Activated CD4-positive, alpha-beta T cell treated with anti-CD3 and anti-CD28 coated beads, Interleukin-2, amount 50 U/mL, for 4 hours (primary cell): Measurements from ENCODE around the gene TSC2.
A peak's percentile ranks its signal among the peaks of the same experiment; 100 is the strongest.

ENCODE experiments used
- DNase-seq, 2 experiments: peaks; one replicate each; pipeline ENCODE4 v3.0.0-alpha.2; 2020

The TSC2 gene

DNA sequence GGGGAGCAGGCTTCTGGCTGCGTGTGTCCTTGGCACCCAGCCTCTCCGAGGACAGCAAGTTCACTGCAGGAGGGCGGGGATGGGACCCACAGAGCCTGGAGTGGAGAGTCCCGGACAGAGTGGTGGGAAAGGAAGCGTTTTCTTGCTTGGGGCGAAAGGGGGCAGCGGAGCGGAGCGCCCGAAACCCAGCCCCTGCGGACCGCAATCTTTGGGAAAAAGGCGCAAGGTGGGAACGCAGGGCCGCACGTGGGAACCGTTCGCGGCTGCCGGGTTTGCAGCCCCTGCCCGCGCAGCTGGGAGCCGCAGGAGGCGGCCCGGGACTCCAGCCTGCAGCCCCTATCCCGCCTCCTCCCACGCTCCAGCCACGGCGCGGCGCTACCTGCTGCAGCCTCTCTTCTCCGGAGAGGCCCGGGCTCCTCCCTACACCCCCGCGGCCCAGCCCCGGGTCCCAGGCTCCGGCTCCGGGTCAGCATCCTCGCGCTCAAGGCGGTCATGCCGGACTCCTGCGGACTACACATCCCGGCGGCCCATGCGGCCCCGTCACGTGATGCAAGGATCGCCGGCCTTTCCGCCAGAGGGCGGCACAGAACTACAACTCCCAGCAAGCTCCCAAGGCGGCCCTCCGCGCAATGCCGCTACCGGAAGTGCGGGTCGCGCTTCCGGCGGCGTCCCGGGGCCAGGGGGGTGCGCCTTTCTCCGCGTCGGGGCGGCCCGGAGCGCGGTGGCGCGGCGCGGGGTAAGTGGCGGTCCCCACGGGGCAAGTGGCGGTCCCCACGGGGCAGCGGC, at the start of gene TSC2, which contains the start of gene NTHL1:
TSC2 (plus strand) TSS at position 656 of the 786 bp plus-strand sequence. CDS start 631 bp downstream, outside the sequence.
NTHL1 (minus strand) TSS at position 505 of the 786 bp plus-strand sequence; CDS start at position 494, 11 bp downstream.
- DNase-seq: peak; percentile 85 to 87

DNA sequence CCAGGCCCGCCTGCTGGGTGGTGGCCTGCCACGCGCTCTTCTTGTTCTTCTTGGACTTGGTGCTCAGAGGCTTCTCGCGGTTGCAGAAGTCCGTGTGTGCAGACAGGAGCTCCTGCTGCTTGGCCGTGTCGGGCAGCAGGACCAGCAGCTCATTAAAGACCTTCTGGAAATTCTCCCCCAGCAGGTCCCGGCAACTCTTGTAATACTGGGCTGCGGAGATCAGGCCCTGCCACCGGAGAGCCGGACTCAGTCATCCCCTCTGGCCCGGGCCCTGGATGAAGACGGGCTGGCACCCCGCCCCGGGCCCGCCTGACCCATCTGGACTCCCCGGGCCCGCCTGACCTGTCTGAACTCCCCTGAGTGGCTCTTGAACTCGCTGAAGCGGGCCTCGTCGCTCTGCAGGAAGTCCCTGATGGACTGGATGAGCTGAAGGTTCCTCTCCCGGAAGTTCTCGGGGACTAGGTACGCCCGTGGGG, 49.4 kb upstream of the TSC2 start:
- DNase-seq: no peak

DNA sequence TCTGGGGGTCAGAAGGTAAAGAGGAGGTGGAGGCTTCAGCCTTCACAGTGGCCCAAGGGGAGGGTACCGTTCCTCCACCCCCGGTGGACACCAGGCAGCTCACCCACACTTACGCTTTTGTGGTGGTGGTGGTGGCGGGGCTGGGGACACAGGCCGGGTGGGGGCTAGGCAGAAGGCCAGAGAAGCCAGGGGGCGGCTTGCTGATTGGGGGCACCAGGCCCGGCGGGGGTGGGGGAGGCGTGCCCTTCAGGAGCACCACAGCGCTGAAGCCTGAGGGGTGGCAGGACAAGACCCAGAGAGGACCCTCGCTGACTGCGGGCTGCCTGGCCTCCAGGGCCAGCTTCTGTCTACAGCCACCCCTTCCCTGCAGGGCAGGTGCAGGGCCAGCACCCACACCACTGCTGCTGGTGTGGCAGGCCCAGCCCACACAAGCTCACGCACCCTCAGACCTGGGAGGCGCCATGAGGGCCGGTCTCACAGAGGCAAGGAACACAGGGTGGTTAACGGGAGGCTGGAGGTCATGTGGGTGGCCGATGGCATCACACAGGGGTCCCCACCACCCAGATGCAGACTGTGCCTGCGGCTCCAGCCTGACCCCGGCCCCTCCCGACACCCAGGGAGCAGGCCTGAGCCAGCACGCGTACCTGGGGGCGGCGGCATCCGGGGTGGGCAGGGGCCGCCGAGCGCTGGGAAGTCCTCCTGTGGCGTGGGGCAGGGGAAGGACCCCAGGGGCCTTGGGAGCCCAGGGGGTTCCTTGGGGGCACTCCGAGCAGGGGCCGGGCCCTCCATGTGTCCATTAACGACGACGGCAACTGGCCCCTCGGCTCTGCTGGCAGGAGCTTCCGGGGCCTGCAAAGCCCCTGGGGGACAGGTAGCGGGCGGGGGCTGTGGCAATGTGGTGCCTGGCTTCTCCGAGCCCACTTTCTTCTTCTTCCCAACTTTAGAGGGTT, 48.7 kb upstream of the TSC2 start:
- no peak for DNase-seq

DNA sequence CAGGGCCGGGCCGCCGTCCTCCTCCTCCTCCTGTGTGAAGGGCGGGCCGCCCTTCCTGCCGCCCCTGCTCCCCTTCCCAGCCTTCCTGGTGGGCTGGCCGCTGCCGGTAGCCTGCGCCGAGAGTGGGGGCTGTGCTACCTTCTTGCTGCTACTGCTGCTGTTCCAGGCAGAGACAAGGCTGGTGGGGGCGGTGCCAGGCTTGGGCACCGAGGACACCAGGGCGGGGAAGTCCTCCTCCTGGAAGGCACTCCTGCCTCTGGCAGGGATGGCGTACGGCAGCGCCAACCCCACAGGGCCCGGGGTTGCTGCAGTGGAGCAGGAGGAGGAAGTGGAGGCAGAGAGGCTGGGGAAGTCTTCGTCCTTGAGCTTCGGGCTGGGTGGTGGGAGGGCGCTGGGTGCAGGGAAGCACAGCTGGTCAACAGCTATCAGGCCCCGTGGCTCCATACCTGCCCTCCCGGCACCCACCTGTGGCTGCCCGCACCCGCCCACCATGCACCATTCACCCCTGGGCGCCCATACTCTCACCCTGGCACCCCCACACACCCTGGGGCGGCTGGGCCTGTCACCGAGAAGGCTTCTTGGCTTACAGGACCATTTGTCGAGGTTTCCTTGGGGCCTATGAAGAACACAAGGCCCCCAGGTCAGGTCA, 47.8 kb upstream of the TSC2 start:
- DNase-seq: no peak

DNA sequence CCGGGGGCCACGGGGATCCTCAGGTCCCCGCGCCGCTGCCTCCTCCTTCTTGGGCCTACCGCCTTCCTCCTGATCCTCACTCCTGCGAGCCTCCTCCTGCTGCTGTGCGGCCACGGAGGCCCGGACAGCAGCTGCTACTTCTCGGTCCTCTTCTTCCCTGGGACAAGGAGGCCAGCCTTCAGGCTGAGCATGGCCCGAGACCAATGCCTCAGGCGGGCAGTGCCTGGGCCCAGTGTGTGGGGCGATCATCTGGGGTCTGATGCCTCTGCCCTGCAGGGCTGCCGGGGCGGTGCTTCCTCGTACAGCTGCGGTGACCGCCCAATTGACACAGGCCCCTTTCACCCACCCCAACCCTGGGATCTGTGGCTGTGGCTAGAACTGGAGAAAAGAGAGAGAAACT, 46.8 kb upstream of the TSC2 start:
- no peak for DNase-seq

DNA sequence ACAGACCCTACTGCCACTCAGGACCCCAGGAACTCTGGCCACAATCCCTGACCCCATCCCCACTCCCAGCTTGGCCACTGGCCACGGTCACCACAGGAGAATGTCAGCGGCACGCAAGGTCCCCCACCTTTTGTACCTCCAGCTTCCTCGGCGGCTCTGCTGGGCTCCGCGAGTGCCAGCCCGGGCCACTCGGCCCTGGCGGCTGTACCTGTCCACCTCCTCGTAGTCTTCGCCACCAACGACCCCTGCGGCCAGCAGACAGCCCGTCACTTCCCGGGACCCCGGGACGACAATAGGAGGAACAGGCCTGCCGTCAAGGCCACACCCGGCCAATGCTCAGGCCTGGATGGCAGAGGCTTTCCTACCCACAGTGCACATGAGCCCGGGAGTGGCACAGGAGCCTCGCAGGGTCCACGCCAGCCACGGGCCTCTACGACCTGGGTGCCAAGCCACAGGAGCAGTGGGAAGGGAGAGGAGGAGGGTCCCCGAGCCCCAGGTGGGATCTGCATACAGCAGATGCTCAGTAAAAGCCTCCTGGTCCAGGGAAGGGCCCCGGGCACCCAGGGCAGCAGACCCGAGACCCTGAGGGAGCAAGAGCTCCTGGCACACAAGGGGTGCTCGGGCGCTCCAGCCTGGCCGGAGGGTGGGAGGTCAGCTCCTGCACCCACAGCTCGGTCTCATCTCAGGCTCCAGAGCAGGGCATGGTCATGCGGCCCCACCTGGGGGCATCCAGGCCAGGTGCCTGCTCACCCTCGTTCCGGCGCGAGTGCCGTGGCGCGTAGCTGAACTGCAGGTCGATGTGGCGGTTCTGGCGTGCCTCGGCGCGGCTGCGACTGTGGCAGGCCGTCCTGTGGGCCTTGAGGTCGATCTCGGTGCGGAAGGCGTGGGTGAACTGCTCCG, 46.1 kb upstream of the TSC2 start:
- no peak for DNase-seq

DNA sequence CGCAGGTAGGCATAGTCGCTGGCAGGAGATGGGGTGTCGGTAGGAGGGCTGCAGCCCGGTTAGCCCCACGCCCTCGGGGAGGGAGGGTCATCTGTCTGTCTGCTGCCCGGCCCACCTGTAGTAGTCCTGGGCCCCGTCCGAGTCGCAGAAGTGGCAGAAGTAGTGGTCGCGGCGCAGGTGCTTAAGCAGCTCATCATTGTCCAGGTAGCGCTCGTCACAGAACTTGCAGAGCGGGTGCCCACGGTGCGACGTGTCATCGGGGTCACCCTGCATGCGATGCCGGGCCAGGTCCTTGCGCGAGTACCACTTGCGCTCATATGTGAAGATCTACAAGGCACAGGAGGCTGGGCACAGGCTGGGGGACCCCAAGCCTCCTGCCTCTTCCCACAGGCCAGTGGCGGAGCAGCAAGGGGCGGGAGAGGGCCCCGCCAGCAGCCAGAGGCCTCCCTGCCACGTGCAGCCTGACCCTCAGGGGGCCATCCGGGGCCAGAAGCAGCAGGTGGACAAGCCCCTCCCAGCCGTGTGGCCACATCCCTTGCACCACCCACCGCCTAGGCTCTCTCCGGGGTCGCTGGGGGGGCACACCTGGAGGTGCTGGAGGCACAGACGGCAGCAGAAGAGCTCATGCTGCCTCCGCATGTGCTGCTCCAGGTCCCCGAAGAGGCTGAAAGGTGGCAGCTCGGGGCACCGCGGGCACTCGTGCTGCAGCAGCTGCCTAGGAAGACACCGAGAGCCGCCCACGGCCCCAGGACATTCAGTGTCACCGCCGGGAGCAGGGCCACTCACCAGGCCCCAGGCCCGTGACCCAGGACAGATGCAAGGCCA, 45.2 kb upstream of the TSC2 start:
- DNase-seq: no peak

DNA sequence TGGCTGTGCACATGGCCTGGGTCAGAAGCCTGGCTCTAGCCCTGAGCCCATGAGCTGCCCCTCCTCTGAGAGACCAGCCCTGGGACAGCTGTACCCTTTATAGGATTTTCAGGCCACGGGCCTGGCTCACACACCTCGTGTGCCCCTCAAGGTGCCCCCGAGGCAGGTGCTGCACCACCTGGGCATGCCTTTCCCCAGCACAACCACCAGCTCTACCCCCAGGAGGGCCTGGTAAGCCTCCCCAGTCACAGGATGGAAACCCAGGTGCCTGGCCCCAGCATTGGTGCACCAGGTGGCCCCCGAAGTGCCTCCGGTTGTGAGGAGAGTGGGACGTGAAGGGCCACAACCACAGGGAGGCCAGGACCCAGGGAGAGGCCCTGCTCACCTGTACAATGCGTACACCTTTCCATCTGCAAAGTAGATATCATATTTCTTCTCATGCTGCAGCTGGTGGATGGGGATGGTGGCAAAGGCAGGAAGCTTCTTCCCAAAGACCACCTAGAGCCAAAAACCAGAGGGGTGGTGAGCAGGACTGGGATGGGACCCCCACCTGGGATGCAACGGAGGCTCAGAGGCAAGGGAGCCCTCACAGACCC, 44.5 kb upstream of the TSC2 start:
- DNase-seq: no peak

DNA sequence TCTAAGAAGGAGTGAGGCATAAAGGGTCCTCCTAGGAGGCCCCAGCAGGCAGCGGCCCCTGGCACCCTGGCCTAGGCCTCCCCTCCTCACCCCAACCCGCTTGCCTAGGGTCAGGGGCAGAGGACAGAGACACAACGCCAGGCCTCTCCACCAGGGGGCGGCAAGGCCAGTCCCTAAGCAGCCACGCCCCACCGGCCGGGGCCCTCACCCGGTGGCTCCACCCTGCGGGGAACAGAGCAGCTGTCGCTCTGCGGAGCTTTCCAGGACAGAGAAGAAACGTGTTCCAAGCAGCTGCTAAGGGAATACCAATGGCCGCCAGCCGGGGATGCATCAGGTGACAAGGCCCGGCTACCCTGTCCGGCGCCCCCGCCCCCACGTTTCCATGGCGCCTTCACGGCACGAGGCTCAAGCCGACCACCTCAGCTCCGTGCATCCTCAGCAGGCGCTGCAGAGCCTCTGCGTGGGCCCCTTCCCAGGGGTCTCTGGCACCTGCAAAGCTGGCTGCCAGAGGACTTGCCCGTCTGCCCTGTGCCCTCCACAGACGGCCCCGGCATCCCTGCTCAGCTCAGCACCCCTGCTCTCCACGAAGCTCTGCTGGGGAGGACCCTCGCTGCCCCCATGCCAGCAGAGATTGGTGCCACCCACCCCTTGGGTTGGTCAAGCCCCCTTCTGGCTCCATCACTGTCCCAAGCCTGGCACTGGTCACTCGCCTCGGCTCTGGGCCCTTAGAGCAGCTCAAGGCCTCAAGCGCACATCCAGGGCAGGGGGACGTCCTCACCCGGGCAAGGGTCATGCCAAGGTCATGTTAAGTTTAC, 43.8 kb upstream of the TSC2 start:
- DNase-seq: peak; percentile 82 to 84

DNA sequence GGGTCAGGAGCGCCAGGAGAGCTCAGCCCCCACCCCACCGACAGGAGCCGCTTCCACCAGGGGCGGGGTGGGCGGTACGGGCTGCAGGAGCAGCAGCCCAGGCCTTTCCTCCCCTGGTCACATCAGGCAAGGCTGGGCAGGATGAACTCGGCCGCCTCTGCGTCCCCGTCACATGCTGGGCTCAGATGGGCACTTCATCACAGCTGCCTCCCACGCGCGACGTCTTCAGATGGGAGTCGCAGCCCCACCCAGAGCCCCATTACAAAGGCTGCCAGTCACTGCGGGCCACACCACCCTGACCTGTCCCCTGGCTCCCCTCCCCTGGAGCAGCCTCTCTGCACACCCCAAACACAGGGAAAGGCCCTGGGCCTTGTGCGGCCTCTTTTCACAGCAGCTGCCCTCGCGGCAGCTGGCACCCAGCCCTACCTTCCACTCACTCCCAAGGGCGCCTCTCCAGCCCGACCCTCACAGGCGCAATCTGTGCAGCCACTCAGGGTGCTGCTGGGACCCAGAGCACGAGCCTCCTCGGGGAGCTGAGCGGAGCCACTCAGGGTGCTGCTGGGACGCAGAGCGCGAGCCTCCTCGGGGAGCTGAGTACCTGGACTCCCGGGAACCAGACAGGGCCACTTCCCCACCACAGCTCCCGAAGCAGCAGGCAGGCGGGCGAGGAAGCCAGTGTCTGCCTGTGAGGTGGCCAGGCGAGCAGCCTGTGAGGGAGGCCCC, 42.8 kb upstream of the TSC2 start:
- DNase-seq: no peak

DNA sequence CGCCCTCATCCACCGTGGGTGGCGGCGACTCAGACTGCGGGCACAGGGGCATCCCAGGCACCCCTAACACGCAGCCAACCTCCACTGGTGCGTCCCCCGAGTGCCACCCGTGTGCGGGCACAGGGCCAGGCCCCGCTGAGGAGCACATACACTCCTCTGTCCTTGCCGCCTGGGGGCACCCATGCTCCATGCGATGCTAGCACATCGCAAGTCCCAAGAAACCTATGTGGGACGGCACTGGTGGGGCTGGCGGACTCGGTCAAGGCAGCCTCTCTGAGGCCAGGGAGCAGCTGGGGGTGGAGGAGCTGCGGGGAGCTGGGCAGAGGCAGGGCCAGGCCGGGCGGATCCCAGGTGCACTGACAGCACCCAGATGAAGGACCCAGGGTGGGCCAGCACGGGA, 42.1 kb upstream of the TSC2 start:
- DNase-seq: no peak

DNA sequence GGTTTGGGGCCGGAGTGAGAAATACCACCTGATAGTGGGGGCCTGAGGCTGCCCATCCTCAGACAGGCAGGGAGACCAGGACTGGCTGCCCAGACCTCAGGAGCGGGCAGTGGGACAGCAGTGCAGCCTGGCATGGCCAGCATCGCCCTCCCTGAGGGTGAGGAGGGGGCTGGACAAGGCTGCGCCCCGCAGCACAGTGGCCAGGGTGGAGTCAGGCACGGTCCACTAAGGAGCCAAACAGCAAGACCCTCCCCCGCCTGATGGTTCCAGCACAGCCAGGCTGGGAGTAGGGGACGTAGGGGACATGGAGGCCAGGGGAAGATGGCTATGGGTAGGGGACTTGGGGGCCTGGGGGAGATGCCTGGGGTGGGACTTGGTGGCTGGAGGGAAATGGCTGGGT, 41.5 kb upstream of the TSC2 start:
- no peak for DNase-seq

DNA sequence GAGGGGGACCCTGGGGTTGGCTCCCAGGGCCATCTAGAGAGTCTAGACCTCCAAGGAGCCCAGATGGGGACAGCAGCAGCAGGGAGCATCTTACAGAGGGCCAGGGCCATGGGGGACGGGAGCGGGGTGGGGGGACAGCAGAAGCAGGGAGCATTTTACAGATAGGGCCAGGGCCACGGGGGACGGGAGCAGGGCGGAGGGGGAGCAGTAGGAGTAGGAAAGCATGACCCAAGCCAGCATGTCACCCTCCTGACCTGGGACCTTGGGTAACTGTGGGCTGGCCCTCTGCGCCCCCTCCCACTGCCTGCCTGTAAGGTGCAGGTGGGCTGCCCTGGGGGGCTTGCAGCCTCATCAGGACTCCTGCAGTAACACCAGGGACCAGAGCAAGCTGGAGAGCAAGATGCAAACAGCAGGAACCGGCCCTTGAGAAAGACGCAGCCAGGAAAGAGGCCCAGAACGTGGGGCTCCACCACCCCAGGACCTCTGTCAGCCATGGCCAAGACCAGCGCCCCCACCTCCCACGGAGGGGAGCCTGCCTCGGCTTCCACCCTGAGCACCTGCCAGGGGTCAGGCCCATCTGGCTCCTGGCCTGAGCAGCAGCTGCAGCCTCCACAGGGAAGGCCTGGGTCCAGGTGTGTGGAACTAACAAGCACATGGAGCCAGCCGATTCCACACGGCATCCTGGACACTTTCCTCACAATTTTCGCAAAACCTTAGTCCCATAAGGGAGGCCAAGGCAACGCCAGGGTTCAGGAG, 40.5 kb upstream of the TSC2 start:
- DNase-seq: no peak

DNA sequence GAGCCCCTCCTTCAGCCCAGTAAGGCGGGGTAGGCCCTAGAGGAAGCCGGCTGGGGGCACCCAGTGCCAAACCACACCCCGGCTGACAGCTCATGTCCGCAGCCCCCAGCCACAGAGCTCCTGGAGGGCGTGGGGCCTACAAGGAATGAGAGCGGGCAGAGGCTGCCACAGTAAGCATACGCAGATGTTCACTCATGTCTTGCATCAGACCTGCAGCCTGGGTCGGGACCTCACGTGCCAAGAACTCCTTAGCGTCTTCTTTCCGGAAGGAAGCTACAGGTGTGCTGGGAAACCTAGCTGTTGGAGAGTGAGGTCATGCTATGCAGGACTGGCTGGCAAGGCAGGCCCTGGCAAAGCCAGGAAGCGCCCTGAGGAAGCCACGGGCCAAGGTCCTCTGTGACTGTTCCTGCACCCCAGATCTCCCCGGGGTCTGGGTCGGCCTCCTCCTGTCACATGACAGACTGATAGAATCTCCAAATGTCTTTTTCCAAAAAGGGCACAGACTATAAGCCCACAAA, 39.7 kb upstream of the TSC2 start:
- no peak for DNase-seq

DNA sequence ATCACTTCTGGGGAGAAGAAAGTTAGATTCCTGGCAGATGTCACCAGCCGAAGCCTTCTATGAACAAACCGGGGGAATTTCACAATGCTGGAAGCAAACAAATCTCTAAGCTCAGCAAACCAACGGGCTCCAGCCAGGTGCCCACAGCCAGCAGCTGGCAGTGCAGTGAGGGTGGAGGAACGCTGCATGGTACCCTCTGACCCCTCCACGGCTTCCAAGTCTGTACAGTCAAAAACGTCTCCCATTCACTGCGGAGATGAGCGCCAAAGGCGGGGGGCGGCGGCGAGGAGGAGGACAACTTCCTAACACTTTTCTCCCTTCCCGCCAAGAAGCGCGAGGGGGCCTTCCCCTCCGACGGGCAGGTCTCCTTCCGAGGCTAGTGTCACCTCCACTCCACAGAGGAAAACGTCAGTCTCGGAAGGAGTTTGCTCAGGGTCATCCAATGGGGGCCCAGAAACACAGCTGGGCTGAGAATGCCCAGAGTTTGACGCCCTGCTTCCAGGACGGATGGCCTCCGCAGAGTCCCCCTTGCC, 39.1 kb upstream of the TSC2 start:
- no peak for DNase-seq

DNA sequence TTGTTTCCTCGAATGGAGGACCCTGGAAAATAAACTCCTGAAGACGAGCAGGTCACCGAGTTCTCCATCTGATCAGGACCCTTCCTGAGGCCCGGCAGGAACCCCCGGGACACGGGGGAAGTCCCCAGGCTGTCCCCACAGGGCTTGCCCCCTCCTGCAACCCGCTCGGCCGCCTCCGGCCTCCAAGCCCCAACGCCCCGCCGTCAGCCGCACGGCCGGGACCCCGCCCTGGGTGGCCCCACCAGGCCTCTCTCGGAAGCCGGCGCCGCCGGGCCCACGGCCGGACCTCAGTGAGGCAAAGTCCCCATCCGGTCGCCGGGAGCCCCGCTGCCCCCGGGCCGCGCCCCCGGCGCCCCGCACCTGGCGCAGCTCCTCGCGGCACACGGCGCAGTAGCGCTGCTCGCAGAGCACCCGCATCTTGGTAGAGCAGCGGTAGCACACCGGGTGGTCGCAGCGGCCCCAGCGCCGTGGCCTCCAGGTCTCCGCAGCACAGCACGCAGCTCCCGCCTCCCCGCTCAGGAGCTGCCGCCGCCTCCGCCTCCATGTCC, 38.5 kb upstream of the TSC2 start:
- DNase-seq: no peak

DNA sequence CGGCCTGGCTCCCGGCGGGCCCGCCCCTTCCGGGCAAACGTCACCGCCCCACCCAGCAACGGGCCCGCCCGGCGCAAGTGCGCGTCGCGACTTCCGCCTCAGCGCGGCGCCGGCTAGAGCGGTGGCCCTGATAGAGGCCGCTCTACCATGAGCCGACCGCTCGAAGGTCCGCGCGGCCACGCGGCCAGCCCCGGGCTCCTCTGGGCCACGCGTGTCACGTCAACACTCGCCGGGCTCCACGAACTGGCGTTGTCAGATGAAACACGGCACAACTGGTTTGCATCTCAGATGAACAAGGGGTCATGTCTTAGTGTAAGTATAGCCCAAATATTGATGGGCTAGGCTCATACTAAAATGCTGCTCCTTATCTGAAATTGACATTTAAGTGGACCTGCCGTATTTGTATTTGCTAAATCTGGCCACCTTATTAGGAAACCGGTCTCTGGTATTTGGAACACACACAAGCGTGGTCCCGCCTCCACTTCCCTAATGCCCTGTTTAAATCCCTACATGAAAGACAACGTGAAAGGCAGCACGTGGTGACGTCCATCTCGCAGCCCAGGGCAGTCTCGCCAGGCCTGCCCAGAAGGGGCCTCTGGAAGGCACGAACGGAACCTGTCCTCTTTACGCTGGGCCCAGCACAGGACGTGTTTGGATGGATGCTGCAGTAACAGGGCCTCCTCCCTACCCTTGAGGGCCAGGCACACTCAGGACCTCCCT, 37.8 kb upstream of the TSC2 start, which contains the start of gene ZNF598:
ZNF598 (minus strand) TSS at position 31 of the 720 bp plus-strand sequence.
- DNase-seq: peak; percentile 58 to 69
